ENCODE results near the gene RSAD2.

GRCh38 chr2:6939071-6939470, 61.5 kb downstream of the RSAD2 start:
- TF ChIP-seq CTCF (IDR thresholded peaks at IDR 0.05; ENCODE audit: insufficient read depth, low read depth, low read length) (no peak), EZH2 (IDR thresholded peaks at IDR 0.05; ENCODE audit: insufficient read depth, low read length) (no peak)

Data from astrocyte (in vitro differentiated cells and primary cell).